ENCODE results near the gene PCBP3. TPM values are rescaled to one million over a fixed set of nuclear protein-coding genes. Genes with fewer than 3 reads are reported as not detected.

Gene PCBP3
- polyA plus RNA-seq, 1 donor from 2014 or later = 1.7 TPM

DNA sequence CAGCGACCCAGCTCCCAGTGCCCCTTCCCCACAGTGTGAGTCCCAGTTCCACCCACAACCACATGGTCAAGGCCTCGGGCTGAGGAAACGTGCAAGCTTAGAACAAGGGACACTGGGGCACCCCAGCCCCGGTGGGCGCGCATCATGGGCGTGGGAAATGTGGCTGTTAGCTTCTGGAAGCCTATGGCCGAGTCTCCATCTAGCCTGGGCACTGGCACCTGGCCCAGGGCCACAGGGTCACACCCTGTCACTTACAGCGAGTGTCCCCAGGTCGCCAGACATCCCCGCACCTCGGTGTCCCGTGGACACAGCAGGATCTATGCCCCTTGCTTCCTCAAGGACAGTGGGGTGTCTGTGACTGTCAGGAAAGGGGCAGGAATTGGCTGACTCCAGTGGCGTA is 301.1 kb downstream of the PCBP3 start:
- Histone ChIP-seq H3K4me3 (ENCODE audit: low read length) (no peak overlapping the region), H4K20me1 (ENCODE audit: insufficient read depth) (no peaks in the 10 kb centered on the region), H3K27me3 (ENCODE audit: insufficient read depth, low read depth, low read length) (no peaks in the 10 kb centered on the region), H3K9me3 (ENCODE audit: low read length) (no peaks in the 10 kb centered on the region), H3K9me2 (ENCODE audit: insufficient read depth, low read length) (no peaks in the 10 kb centered on the region), H3K9ac (ENCODE audit: low read length) (no peak overlapping the region), H3K36me3 (ENCODE audit: insufficient read depth, low read length) (no peaks in the 10 kb centered on the region), H3K4me2 (ENCODE audit: low read length) (no peak overlapping the region), H3K27ac (ENCODE audit: low read length) (no peak overlapping the region), H3K79me2 (replicated peaks; ENCODE audit: insufficient read depth, low read length) (no peaks in the 10 kb centered on the region), H2AFZ (ENCODE audit: low read depth, low read length) (no peak overlapping the region), H3F3A (ENCODE audit: insufficient read depth, low read length, poor library complexity, severe bottlenecking) (no peaks in the 10 kb centered on the region)
- TF ChIP-seq, protein P1, sequence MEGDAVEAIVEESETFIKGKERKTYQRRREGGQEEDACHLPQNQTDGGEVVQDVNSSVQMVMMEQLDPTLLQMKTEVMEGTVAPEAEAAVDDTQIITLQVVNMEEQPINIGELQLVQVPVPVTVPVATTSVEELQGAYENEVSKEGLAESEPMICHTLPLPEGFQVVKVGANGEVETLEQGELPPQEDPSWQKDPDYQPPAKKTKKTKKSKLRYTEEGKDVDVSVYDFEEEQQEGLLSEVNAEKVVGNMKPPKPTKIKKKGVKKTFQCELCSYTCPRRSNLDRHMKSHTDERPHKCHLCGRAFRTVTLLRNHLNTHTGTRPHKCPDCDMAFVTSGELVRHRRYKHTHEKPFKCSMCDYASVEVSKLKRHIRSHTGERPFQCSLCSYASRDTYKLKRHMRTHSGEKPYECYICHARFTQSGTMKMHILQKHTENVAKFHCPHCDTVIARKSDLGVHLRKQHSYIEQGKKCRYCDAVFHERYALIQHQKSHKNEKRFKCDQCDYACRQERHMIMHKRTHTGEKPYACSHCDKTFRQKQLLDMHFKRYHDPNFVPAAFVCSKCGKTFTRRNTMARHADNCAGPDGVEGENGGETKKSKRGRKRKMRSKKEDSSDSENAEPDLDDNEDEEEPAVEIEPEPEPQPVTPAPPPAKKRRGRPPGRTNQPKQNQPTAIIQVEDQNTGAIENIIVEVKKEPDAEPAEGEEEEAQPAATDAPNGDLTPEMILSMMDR (IDR thresholded peaks at IDR 0.05; ENCODE audit: poor library complexity, severe bottlenecking) = no peak
- TF ChIP-seq MXI1 (conservative IDR thresholded peaks at IDR 0.05; ENCODE audit: poor library complexity, severe bottlenecking) = no peak

DNA sequence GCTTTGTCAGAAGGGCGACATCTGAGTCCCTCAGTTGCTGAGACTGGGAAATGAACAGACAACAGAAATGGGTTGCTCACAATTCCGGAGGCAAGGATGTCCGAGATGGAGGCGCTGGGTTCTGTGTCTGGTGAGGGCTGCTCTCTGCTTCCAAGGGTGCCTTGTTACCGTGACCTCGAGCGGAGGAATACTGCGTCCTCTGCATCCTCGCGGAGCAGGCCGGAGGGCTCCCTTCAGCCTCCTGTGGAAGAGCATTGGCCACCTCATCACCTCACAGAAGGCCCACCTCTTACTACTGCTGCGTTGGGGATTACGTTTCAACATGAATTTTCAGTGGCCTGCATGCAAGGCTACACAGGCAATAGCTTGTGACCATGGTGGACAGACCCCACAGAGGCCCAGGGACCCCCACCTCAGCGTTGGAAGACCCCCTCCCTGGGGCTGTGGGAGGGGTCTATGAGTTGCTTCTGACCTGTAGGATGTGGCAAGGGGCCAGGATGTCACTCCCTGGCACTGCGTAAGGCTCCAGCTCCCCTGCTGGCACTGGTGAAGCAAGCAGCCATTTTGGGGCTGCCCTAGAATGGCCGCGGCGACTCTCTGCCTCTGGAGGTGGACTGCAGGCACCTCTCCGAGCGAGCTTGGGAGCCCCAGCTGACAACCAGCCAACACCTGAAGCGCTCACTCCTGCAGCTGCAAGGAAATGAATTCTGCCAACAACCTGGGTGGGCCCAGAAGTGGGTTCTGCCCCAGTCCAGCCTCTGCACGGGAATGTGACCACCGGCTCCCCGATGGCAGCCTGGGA is 301.7 kb downstream of the PCBP3 start:
- Histone ChIP-seq H3K9ac (ENCODE audit: low read length) (no peak overlapping the region), H4K20me1 (ENCODE audit: insufficient read depth) (no peaks in the 10 kb centered on the region), H3K36me3 (ENCODE audit: insufficient read depth, low read length) (no peaks in the 10 kb centered on the region), H2AFZ (ENCODE audit: low read depth, low read length) (no peak overlapping the region), H3K4me3 (ENCODE audit: low read length) (no peak overlapping the region), H3K27me3 (ENCODE audit: insufficient read depth, low read depth, low read length) (no peaks in the 10 kb centered on the region), H3K27ac (ENCODE audit: low read length) (no peak overlapping the region), H3K4me2 (ENCODE audit: low read length) (no peak overlapping the region), H3F3A (ENCODE audit: insufficient read depth, low read length, poor library complexity, severe bottlenecking) (no peaks in the 10 kb centered on the region), H3K79me2 (replicated peaks; ENCODE audit: insufficient read depth, low read length) (no peaks in the 10 kb centered on the region), H3K9me3 (ENCODE audit: low read length) (no peaks in the 10 kb centered on the region), H3K9me2 (ENCODE audit: insufficient read depth, low read length) (no peaks in the 10 kb centered on the region)
- TF ChIP-seq MXI1 (conservative IDR thresholded peaks at IDR 0.05; ENCODE audit: poor library complexity, severe bottlenecking) (no peak), POLR2AphosphoS5 (IDR thresholded peaks at IDR 0.05) (no peak)
- TF ChIP-seq, protein P1 (IDR thresholded peaks at IDR 0.05; ENCODE audit: poor library complexity, severe bottlenecking) = no peak
- TF ChIP-seq, protein P2, sequence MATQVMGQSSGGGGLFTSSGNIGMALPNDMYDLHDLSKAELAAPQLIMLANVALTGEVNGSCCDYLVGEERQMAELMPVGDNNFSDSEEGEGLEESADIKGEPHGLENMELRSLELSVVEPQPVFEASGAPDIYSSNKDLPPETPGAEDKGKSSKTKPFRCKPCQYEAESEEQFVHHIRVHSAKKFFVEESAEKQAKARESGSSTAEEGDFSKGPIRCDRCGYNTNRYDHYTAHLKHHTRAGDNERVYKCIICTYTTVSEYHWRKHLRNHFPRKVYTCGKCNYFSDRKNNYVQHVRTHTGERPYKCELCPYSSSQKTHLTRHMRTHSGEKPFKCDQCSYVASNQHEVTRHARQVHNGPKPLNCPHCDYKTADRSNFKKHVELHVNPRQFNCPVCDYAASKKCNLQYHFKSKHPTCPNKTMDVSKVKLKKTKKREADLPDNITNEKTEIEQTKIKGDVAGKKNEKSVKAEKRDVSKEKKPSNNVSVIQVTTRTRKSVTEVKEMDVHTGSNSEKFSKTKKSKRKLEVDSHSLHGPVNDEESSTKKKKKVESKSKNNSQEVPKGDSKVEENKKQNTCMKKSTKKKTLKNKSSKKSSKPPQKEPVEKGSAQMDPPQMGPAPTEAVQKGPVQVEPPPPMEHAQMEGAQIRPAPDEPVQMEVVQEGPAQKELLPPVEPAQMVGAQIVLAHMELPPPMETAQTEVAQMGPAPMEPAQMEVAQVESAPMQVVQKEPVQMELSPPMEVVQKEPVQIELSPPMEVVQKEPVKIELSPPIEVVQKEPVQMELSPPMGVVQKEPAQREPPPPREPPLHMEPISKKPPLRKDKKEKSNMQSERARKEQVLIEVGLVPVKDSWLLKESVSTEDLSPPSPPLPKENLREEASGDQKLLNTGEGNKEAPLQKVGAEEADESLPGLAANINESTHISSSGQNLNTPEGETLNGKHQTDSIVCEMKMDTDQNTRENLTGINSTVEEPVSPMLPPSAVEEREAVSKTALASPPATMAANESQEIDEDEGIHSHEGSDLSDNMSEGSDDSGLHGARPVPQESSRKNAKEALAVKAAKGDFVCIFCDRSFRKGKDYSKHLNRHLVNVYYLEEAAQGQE (IDR thresholded peaks at IDR 0.05; ENCODE audit: borderline replicate concordance) = no peak

DNA sequence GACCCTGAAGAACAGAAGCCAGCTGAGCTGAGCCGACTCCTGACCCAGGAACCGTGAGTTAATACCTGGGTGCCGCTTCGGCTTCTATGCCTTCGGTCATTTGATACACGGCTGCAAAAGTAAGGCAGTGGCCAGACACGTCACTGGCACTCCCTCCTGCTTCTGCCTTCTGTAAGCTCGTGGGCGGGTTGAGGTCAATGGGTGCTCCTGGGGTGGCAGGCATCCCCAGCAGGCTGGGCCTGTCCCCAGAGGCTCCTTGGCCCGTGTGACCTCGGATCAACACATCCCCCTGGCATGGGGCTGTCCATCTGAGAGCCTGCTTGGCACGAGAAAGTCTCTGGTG is 302.3 kb downstream of the PCBP3 start:
- Histone ChIP-seq H2AFZ (ENCODE audit: low read depth, low read length) (no peak overlapping the region), H3K9me3 (ENCODE audit: low read length) (no peaks in the 10 kb centered on the region)
- TF ChIP-seq, protein P2 (IDR thresholded peaks at IDR 0.05; ENCODE audit: borderline replicate concordance) = no peak
- TF ChIP-seq POLR2AphosphoS5 (IDR thresholded peaks at IDR 0.05) (no peak), TAF1 (IDR thresholded peaks at IDR 0.05; ENCODE audit: low read depth) (no peak), SMC3 (conservative IDR thresholded peaks at IDR 0.05; ENCODE audit: poor library complexity) (no peak), MXI1 (conservative IDR thresholded peaks at IDR 0.05; ENCODE audit: poor library complexity, severe bottlenecking) (no peak)
- TF ChIP-seq, protein P1 (IDR thresholded peaks at IDR 0.05; ENCODE audit: poor library complexity, severe bottlenecking) = no peak

More for the DNA sequence above, 302.3 kb downstream of the PCBP3 start:
- Histone ChIP-seq H3K27me3 (ENCODE audit: insufficient read depth, low read depth, low read length) (no peaks in the 10 kb centered on the region), H3K36me3 (ENCODE audit: insufficient read depth, low read length) (no peaks in the 10 kb centered on the region), H3K79me2 (replicated peaks; ENCODE audit: insufficient read depth, low read length) (no peaks in the 10 kb centered on the region), H3K4me3 (ENCODE audit: low read length) (no peak overlapping the region), H3F3A (ENCODE audit: insufficient read depth, low read length, poor library complexity, severe bottlenecking) (no peaks in the 10 kb centered on the region), H3K9me2 (ENCODE audit: insufficient read depth, low read length) (no peaks in the 10 kb centered on the region), H3K9ac (ENCODE audit: low read length) (no peak overlapping the region), H4K20me1 (ENCODE audit: insufficient read depth) (no peaks in the 10 kb centered on the region), H3K4me2 (ENCODE audit: low read length) (no peak overlapping the region), H3K27ac (ENCODE audit: low read length) (no peak overlapping the region)

Measured in neural cell (in vitro differentiated cells).